Measurements from ENCODE around the gene GRM1.

GRCh38 chr6:146224988-146225387 is 196.1 kb downstream of the GRM1 start:
- TF ChIP-seq CTCF (IDR thresholded peaks at IDR 0.05) (no peak), POLR2A (IDR thresholded peaks at IDR 0.05) (no peak), EP300 (IDR thresholded peaks at IDR 0.05) (no peak), POLR2AphosphoS5 (IDR thresholded peaks at IDR 0.05) (no peak)

Measured in stomach (tissue), 4 donors.